ENCODE measurements around the gene ZNF219.
A peak's percentile ranks its signal among the peaks of the same experiment; 100 is the strongest.

The ZNF219 gene

GRCh38 chr14:21074398-21075272 is 23.8 kb downstream of the ZNF219 start:
- no peaks in the 10 kb centered on the region for H3K9me3 ChIP-seq (ENCODE audit: insufficient read depth, low read depth, low read length)
- no peaks in the 10 kb centered on the region for H3F3A ChIP-seq (ENCODE audit: low read depth)
- peaks cover 25% of the 10 kb centered on the region for H3K4me1 ChIP-seq (ENCODE audit: insufficient read depth, low read length, poor library complexity, severe bottlenecking)
- no peaks in the 10 kb centered on the region for H3K27me3 ChIP-seq (ENCODE audit: insufficient read depth, low read length, poor library complexity, severe bottlenecking)
- H3K36me3 ChIP-seq (ENCODE audit: insufficient read depth, low read length): no peaks in the 10 kb centered on the region
- no peaks in the 10 kb centered on the region for H3K9me2 ChIP-seq (replicated peaks; ENCODE audit: low read depth, low read length)
- H3K4me2 ChIP-seq (ENCODE audit: low read depth, low read length, poor library complexity, severe bottlenecking): no peak overlapping the region
- no peak overlapping the region for H2AFZ ChIP-seq (ENCODE audit: low read length)
- no peaks in the 10 kb centered on the region for H3K79me2 ChIP-seq (ENCODE audit: insufficient read depth, low read length)
- H3K9ac ChIP-seq (ENCODE audit: low read depth, low read length, poor library complexity, severe bottlenecking): no peak overlapping the region
- H3K4me3 ChIP-seq (ENCODE audit: low read length, poor library complexity, severe bottlenecking): no peak overlapping the region
- TF ChIP-seq EZH2phosphoT487 (IDR thresholded peaks at IDR 0.05; ENCODE audit: borderline replicate concordance): no peak
- TF ChIP-seq, protein P1, sequence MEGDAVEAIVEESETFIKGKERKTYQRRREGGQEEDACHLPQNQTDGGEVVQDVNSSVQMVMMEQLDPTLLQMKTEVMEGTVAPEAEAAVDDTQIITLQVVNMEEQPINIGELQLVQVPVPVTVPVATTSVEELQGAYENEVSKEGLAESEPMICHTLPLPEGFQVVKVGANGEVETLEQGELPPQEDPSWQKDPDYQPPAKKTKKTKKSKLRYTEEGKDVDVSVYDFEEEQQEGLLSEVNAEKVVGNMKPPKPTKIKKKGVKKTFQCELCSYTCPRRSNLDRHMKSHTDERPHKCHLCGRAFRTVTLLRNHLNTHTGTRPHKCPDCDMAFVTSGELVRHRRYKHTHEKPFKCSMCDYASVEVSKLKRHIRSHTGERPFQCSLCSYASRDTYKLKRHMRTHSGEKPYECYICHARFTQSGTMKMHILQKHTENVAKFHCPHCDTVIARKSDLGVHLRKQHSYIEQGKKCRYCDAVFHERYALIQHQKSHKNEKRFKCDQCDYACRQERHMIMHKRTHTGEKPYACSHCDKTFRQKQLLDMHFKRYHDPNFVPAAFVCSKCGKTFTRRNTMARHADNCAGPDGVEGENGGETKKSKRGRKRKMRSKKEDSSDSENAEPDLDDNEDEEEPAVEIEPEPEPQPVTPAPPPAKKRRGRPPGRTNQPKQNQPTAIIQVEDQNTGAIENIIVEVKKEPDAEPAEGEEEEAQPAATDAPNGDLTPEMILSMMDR (conservative IDR thresholded peaks at IDR 0.05; ENCODE audit: low read length): no peak
- H4K20me1 ChIP-seq (ENCODE audit: insufficient read depth, low read length, poor library complexity, severe bottlenecking): no peaks in the 10 kb centered on the region

GRCh38 chr14:21073921-21074320 is 24.5 kb downstream of the ZNF219 start:
- Histone ChIP-seq H3K9ac (ENCODE audit: low read depth, low read length, poor library complexity, severe bottlenecking) (no peak overlapping the region), H3K4me1 (ENCODE audit: insufficient read depth, low read length, poor library complexity, severe bottlenecking) (peaks cover 32% of the 10 kb centered on the region)
- TF ChIP-seq, protein P1 (conservative IDR thresholded peaks at IDR 0.05; ENCODE audit: low read length): no peak
- TF ChIP-seq EZH2phosphoT487 (IDR thresholded peaks at IDR 0.05; ENCODE audit: borderline replicate concordance): no peak

GRCh38 chr14:21072781-21073339 is 25.6 kb downstream of the ZNF219 start:
- peaks cover 32% of the 10 kb centered on the region for H3K4me1 ChIP-seq (ENCODE audit: insufficient read depth, low read length, poor library complexity, severe bottlenecking)
- H3K36me3 ChIP-seq (ENCODE audit: insufficient read depth, low read length): no peaks in the 10 kb centered on the region
- H4K20me1 ChIP-seq (ENCODE audit: insufficient read depth, low read length, poor library complexity, severe bottlenecking): no peaks in the 10 kb centered on the region
- peak overlapping the region; percentile 83 for H3K9ac ChIP-seq (ENCODE audit: low read depth, low read length, poor library complexity, severe bottlenecking)
- no peak overlapping the region for H2AFZ ChIP-seq (ENCODE audit: low read length)
- H3K9me2 ChIP-seq (replicated peaks; ENCODE audit: low read depth, low read length): no peaks in the 10 kb centered on the region
- no peak for TF ChIP-seq EZH2phosphoT487 (IDR thresholded peaks at IDR 0.05; ENCODE audit: borderline replicate concordance)
- TF ChIP-seq, protein P1 (conservative IDR thresholded peaks at IDR 0.05; ENCODE audit: low read length): no peak
- no peaks in the 10 kb centered on the region for H3K9me3 ChIP-seq (ENCODE audit: insufficient read depth, low read depth, low read length)
- H3K4me3 ChIP-seq (ENCODE audit: low read length, poor library complexity, severe bottlenecking): no peak overlapping the region
- H3F3A ChIP-seq (ENCODE audit: low read depth): no peaks in the 10 kb centered on the region
- peak overlapping the region; percentile 96 for H3K4me2 ChIP-seq (ENCODE audit: low read depth, low read length, poor library complexity, severe bottlenecking)
- H3K79me2 ChIP-seq (ENCODE audit: insufficient read depth, low read length): no peaks in the 10 kb centered on the region
- no peaks in the 10 kb centered on the region for H3K27me3 ChIP-seq (ENCODE audit: insufficient read depth, low read length, poor library complexity, severe bottlenecking)

More at GRCh38 chr14:21073921-21074320, 24.5 kb downstream of the ZNF219 start:
- Histone ChIP-seq H3K9me2 (replicated peaks; ENCODE audit: low read depth, low read length) (no peaks in the 10 kb centered on the region), H3K4me3 (ENCODE audit: low read length, poor library complexity, severe bottlenecking) (no peak overlapping the region), H3F3A (ENCODE audit: low read depth) (no peaks in the 10 kb centered on the region), H3K4me2 (ENCODE audit: low read depth, low read length, poor library complexity, severe bottlenecking) (no peak overlapping the region), H2AFZ (ENCODE audit: low read length) (no peak overlapping the region), H3K36me3 (ENCODE audit: insufficient read depth, low read length) (no peaks in the 10 kb centered on the region), H3K79me2 (ENCODE audit: insufficient read depth, low read length) (no peaks in the 10 kb centered on the region), H3K9me3 (ENCODE audit: insufficient read depth, low read depth, low read length) (no peaks in the 10 kb centered on the region), H4K20me1 (ENCODE audit: insufficient read depth, low read length, poor library complexity, severe bottlenecking) (no peaks in the 10 kb centered on the region), H3K27me3 (ENCODE audit: insufficient read depth, low read length, poor library complexity, severe bottlenecking) (no peaks in the 10 kb centered on the region)

Measured in Loucy (cell line).